Naive thymus-derived CD8-positive, alpha-beta T cell (primary cell): ENCODE data around the gene CUL4A. TPM values are rescaled to one million over a fixed set of nuclear protein-coding genes. Genes with fewer than 3 reads are reported as not detected.
"Not testable (repeated sequence)": the region's sequence is repeated elsewhere in the genome, so short reads cannot be mapped to it uniquely, and the experiment has no call there.

Experiments used
- ATAC-seq, 2 donors: fragments of 150-1000 bp; cut with Tn5 transposase in 1 of 2; sonication (Bioruptor Pico), chemical (Tn5 transposase) in 1 of 2; 1 replicate in 1 of 2; 2 replicates in 1 of 2; pipeline ENCODE4 v1.10.0; 2021; ENCODE audit warnings: mild to moderate bottlenecking in 2 of 2, moderate library complexity in 2 of 2
- POLR2A ChIA-PET: fragments of 350-600 bp; sonication (Branson Sonifier 250); formaldehyde crosslinking; loops from one replicate; lab custom pipeline; 2021; ENCODE audit warnings: antibody characterized with exemption; lab: Charles Lee
- DNase-seq, 10 donors: peaks; one replicate each; pipeline versions ENCODE4 v3.0.0 to v3.0.0-alpha.2; 2020 to 2022
- H3K27ac Mint-ChIP-seq, 10 donors: one replicate each; pipeline ENCODE4 v1.8.0; 2020 to 2022; ENCODE audit warnings: mild to moderate bottlenecking in 10 of 10, mixed read lengths in 10 of 10, moderate library complexity in 4 of 10, inconsistent platforms in 1 of 10
- H3K27me3 Mint-ChIP-seq, 5 donors: one replicate each; pipeline ENCODE4 v1.8.0; 2021 to 2022; ENCODE audit warnings: mixed read lengths in 5 of 5
- H3K36me3 Mint-ChIP-seq, 3 donors: one replicate each; pipeline ENCODE4 v1.8.0; 2020 to 2022; ENCODE audit warnings: mixed read lengths in 3 of 3, mild to moderate bottlenecking in 2 of 3, inconsistent platforms in 1 of 3
- H3K4me1 Mint-ChIP-seq, 4 donors: one replicate each; pipeline ENCODE4 v1.8.0; 2021 to 2022; ENCODE audit warnings: mixed read lengths in 4 of 4
- H3K4me3 Mint-ChIP-seq, 10 donors: one replicate each; pipeline ENCODE4 v1.8.0; 2020 to 2022; ENCODE audit warnings: mild to moderate bottlenecking in 10 of 10, mixed read lengths in 10 of 10, moderate library complexity in 6 of 10, inconsistent platforms in 1 of 10
- H3K9me3 Mint-ChIP-seq, 9 donors: one replicate each; pipeline ENCODE4 v1.8.0; 2020 to 2022; ENCODE audit warnings: mixed read lengths in 9 of 9, mild to moderate bottlenecking in 3 of 9, inconsistent platforms in 1 of 9, moderate library complexity in 1 of 9
- polyA plus RNA-seq, 3 donors: library from polyadenylated mRNA; unstranded; fragments of 300-500 nt; fragmentation: Illumina TruSeq; gene quantifications; one replicate each; pipeline ENCODE4 v1.2.3, GENCODE V29; 2021
- total RNA-seq, 8 experiments: library from RNA in 2 of 8; stranded (reverse) in 2 of 8; gene quantifications; one replicate each; pipeline ENCODE4 v1.2.3 and lab custom pipeline; 2021 to 2026

The CUL4A gene
- total and polyA plus RNA-seq, 5 experiments from 2014 or later, result 36.1 to 90.8 (median 49.2) TPM

DNA sequence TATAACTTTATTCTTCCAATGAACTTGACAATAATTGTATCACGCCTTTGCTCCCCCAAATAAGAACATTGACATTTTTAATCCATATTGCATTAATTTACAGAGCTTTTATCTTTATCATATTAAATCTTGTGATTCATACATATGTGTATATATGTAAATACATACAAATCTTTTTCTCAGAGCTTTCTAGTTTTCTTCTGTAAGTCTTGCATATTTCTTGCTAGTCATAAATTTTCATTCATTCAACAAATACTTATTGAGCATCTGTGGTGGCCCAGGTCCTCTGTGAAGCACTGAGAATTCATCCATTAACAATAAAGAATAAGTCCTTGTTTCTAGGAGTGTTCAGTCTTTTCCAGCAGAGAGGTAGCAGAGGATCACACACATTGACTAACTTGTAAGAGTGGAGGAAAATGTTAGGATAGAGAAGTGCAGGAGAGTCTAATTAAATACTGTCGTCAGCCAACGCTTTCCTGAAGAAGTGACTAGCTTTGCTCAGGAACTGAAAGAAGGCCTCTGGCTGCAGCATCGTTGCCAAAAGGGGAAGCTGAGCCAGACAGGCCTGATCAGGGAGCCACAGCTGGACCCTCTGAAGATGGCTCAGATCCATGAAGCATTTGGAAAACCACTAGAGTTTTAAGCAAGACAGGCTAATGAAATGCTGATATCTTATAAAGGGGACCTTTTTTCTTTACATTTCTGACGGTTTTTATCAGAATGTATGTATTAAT lies 49.1 kb downstream of the CUL4A start:
- Mint-ChIP-seq H3K9me3 (no peaks in the 10 kb centered on the region), H3K27ac (no peak overlapping the region), H3K36me3 (peaks cover 8 to 87% (median 39%) of the 10 kb centered on the region in 3 donors), H3K4me1 (no peaks in the 10 kb centered on the region), H3K4me3 (no peak overlapping the region), H3K27me3 (no peaks in the 10 kb centered on the region)
- DNase-seq (no peak), ATAC-seq (no peak)
- POLR2A ChIA-PET, result no interaction called here

DNA sequence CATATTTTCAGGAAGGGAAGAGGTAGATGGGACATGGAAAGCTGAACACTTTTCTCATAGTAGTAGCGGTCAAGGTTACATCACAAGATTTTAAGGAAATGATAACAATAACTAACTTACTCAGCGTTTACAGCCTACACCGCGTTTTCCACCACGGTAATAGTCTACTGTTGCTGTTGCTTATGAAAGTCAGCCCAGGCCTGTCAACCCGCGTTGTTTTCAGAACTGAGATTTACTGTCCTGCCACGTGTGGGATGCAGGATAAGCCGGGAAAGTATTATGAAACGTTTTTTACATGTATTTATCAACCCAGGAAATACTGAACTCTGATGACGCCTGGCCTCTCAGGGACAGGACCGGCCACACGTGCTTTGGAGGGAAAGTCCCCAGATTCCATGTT lies 51.6 kb downstream of the CUL4A start:
- H3K4me3 Mint-ChIP-seq, result no peak overlapping the region
- DNase-seq, result no peak
- no peaks in the 10 kb centered on the region for H3K9me3 Mint-ChIP-seq
- H3K27me3 Mint-ChIP-seq, result no peaks in the 10 kb centered on the region
- H3K4me1 Mint-ChIP-seq, result no peaks in the 10 kb centered on the region
- no peak for ATAC-seq
- POLR2A ChIA-PET, result no interaction called here
- no peak overlapping the region for H3K27ac Mint-ChIP-seq
- peaks cover 8 to 74% (median 36%) of the 10 kb centered on the region in 3 donors for H3K36me3 Mint-ChIP-seq

DNA sequence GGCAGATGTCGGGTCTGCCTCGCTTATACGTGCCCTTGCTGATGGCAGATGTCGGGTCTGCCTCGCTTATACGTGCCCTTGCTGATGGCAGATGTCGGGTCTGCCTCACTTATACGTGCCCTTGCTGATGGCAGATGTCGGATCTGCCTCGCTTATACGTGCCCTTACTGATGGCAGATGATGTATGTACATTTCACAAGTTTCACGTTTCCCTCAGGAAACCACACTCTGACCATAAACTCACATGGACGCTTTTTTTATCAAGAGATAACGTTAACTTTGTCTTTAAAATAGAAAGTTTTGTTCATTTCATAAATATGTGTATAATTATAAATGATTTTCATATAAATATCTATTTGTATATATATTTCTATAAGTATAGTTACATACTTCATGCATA lies 53.6 kb downstream of the CUL4A start:
- ATAC-seq, POLR2A ChIA-PET, H3K4me3 Mint-ChIP-seq, DNase-seq, H3K4me1 Mint-ChIP-seq, H3K27me3 Mint-ChIP-seq, H3K9me3 Mint-ChIP-seq: not testable (repeated sequence)
- Mint-ChIP-seq H3K27ac (peak overlapping the region in 1 of 10 donors; percentile 32), H3K36me3 (peaks cover 8 to 59% (median 25%) of the 10 kb centered on the region in 3 donors)

DNA sequence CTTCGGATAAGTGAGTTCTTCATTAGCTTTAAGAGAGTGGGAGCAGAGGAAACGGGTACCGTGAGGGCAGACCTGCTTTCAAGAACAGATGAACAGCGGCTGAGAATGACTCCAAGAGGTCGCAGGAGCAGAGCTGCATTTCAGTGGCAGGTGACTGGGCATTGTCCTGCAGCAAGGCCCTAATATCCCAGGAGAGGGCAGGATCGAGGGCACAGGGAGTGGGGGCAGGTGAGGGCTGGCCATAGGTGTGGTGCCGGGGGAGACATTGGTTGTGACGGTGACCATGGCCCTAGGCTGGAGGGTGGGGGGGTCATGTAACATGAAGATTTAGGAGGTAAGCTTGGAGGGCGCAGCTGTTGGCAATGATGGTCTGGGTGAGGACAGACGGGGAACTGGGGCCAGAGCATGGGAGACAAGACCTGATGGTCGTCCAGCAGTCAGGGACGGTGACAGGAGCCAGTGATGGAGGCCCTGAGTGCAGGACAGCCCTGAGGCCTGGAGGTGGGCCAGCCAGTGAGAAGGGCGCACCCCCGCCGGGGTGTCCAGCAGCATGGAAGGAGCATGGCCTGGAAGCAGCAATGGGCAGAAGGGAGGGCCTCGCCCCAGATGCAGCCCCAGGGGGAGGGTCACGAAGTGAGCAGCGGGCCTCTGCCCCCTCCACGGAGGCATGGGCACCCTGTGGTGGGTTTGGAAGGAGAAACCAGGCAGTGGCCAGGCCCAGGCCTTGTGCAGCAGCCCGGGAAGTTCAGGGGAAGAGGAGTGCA lies 58.4 kb downstream of the CUL4A start:
- no peaks in the 10 kb centered on the region for H3K27me3 Mint-ChIP-seq
- no peaks in the 10 kb centered on the region for H3K9me3 Mint-ChIP-seq
- no peak overlapping the region for H3K4me3 Mint-ChIP-seq
- ATAC-seq, result no peak
- DNase-seq, result no peak
- peak overlapping the region in 3 of 10 donors; percentile 36 to 79 (median 51) for H3K27ac Mint-ChIP-seq
- H3K36me3 Mint-ChIP-seq, result peaks cover 0 to 24% (median 0%) of the 10 kb centered on the region in 3 donors
- peaks cover 0 to 3% (median 0%) of the 10 kb centered on the region in 4 donors for H3K4me1 Mint-ChIP-seq
- POLR2A ChIA-PET, result no interaction called here

DNA sequence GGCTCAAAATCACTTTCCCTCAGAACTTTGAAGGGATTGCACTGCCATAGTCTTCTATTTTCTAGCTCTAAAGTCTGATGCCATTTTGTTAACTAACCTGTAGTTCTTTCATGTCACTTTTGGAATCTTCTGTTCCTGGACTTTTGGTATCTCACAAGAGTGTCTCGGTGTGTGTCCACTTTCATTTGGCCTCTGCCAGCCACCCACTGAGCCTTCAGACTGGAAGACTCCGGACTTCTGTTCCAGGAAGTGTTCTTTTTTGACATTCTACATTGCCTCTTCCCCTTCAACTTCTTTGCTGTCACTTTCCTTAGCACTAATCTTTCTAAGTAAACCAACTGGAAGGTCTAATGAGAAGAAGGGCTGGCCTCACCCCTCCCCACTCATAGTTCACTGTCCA lies 62.6 kb downstream of the CUL4A start:
- Mint-ChIP-seq H3K27me3 (peaks cover 0 to 15% (median under 1%) of the 10 kb centered on the region in 5 donors), H3K9me3 (no peaks in the 10 kb centered on the region), H3K4me1 (peaks cover 6 to 11% (median 7%) of the 10 kb centered on the region in 4 donors), H3K27ac (peak overlapping the region in 2 of 10 donors; percentile 47 to 56), H3K36me3 (peaks cover 0 to 11% (median 0%) of the 10 kb centered on the region in 3 donors), H3K4me3 (no peak overlapping the region)
- POLR2A ChIA-PET, result interaction anchor here (0.7 kb wide), 1 partner anchor 124 kb away, joined by 3 read pairs; no protein-coding TSS in a partner anchor
- ATAC-seq (no peak), DNase-seq (no peak)

DNA sequence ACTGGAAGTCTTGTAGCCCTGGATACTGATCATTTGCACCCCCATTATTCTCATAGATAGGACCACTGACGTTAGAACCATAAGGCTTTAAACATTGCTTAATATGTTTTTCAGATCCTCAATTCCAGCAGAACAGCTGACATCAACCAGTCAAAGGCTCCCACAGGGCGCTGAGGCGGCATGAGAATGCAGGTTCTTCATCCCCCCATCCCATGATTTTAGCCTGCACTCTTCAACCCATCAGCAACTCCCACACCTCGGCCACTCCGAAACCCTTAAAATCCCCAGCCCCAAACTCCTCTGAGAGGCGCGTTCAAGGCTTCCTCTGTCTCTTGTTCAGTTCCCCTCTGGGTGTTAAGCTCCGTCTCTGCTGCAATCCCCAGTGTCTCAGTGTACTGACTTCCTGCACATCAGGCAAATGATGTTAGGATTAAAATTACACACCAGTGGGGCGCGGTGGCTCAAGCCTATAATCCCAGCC lies 63.3 kb downstream of the CUL4A start:
- no peak for DNase-seq
- H3K27ac Mint-ChIP-seq, result no peak overlapping the region

DNA sequence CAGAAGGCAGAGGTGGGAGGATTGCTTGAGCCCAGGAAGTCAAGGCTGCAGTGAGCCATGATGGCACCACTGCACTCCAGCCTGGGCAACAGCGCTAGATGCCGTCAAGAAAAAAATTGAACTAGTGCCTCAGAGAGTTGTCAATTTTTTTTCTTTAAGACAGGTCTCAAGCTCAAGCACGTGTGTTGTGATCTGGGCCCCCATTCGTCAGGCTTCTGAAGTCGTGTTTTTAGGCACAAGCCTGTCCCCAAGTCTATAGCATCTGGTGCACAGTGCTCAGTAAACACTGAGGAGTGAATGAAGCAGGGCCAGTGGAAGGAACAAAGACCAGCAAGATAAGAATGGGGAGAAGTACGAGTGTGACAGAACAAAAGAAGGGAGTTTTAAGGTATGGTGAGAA lies 63.9 kb downstream of the CUL4A start:
- Mint-ChIP-seq H3K4me3 (no peak overlapping the region), H3K9me3 (no peaks in the 10 kb centered on the region), H3K27me3 (peaks cover 0 to 21% (median 5%) of the 10 kb centered on the region in 5 donors), H3K4me1 (peaks cover 4 to 11% (median 7%) of the 10 kb centered on the region in 4 donors), H3K27ac (peak overlapping the region in 3 of 10 donors; percentile 47 to 76 (median 61)), H3K36me3 (peaks cover 0 to 8% (median 0%) of the 10 kb centered on the region in 3 donors)
- POLR2A ChIA-PET, result no interaction called here
- ATAC-seq, result no peak
- DNase-seq, result no peak

More for the DNA sequence above, 63.3 kb downstream of the CUL4A start:
- ATAC-seq, result no peak
- H3K4me3 Mint-ChIP-seq, result no peak overlapping the region
- H3K27me3 Mint-ChIP-seq, result peaks cover 0 to 21% (median 3%) of the 10 kb centered on the region in 5 donors
- peaks cover 0 to 8% (median 0%) of the 10 kb centered on the region in 3 donors for H3K36me3 Mint-ChIP-seq
- no peaks in the 10 kb centered on the region for H3K9me3 Mint-ChIP-seq
- peaks cover 4 to 11% (median 7%) of the 10 kb centered on the region in 4 donors for H3K4me1 Mint-ChIP-seq
- POLR2A ChIA-PET, result no interaction called here

DNA sequence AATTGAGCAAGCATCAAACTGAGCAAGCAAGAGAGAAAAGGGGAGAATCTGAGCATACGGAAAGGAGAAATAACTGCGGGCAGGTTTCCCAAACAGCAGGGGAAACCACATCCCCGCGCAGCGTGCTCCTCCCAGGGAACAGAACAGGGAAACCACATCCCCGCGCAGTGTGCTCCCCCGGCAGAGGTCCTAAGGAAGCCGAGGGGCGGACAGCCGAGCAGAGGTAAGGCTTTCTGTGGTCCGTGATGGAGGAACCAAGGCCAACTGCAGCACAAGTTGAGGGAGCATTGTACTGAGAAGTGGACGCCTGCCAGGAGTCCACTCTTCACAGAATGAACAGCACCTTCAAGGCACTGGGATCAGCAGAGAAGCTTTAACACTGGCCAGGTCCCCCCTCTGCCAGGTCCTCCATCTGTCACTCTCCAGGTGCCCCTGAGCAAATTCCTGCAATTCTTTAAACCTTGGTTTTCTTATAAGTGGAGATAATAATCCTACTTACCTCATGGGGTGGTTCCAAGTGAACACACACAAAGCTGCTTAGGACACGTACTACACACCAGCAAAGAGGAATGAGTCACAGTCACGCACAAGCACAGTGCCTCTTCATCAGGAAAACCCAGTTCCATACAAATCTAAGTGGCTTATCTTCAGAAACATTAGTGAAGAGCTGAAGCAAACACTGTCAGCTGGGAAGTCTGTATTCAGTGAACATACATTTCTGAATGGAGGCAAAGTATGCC lies 64.6 kb downstream of the CUL4A start:
- peaks cover 0 to 8% (median 0%) of the 10 kb centered on the region in 3 donors for H3K36me3 Mint-ChIP-seq
- H3K27ac Mint-ChIP-seq, result peak overlapping the region in 2 of 10 donors; percentile 30 to 76
- H3K4me3 Mint-ChIP-seq, result peak overlapping the region in 1 of 10 donors; percentile 3
- ATAC-seq, result no peak
- H3K27me3 Mint-ChIP-seq, result peaks cover 3 to 21% (median 11%) of the 10 kb centered on the region in 5 donors
- peaks cover 4 to 11% (median 7%) of the 10 kb centered on the region in 4 donors for H3K4me1 Mint-ChIP-seq
- POLR2A ChIA-PET, result no interaction called here
- no peaks in the 10 kb centered on the region for H3K9me3 Mint-ChIP-seq
- no peak for DNase-seq

DNA sequence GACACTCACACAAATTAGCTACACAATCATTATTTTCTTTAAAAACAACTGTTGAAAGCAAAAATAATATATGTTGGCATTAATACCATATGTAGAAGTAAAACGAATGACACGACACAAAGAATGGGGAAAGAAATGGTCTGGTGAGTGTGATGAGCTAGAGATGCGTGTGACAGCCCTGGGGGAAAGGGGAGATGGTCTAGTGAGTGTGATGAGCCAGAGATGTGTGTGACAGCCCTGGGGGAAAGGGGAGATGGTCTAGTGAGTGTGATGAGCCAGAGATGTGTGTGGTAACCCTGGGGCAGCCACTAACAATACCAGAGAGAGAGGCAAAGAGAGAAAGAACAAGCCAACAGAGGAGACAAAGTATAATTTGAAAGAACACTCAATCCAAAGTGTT lies 65.3 kb downstream of the CUL4A start:
- no peak overlapping the region for H3K4me3 Mint-ChIP-seq
- peaks cover 4 to 21% (median 13%) of the 10 kb centered on the region in 5 donors for H3K27me3 Mint-ChIP-seq
- H3K27ac Mint-ChIP-seq, result no peak overlapping the region
- H3K9me3 Mint-ChIP-seq, result no peaks in the 10 kb centered on the region
- ATAC-seq (no peak), DNase-seq (no peak)
- POLR2A ChIA-PET, result no interaction called here
- peaks cover 4 to 11% (median 7%) of the 10 kb centered on the region in 4 donors for H3K4me1 Mint-ChIP-seq
- H3K36me3 Mint-ChIP-seq, result peaks cover 0 to 8% (median 0%) of the 10 kb centered on the region in 3 donors

DNA sequence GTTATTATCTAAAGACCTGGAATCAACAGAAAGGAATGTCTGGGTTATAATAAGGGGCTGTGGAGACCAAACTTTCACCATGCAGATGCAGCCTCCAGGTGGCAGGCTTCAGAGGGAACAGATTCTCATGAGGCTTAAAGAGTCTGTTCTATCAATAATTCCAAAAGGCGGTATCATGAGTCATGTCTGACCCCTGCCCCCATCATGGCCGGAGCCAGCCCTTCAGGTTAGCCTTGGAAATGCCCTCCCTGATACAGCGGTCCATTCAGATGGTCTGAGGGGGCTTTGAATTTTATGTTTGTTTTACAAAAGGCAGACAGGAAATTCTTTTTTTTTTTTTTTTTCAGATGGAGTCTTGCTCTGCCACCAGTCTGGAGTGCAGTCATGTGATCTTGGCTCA lies 66.0 kb downstream of the CUL4A start:
- POLR2A ChIA-PET, result interaction anchor here (0.7 to 1.0 kb wide), 3 partner anchors 12 to 64 kb away, joined by 3 to 4 read pairs (median 4); partner anchors contain the start of gene LAMP1
- Mint-ChIP-seq H3K9me3 (no peaks in the 10 kb centered on the region), H3K27me3 (peaks cover 5 to 21% (median 15%) of the 10 kb centered on the region in 5 donors), H3K4me1 (peaks cover 4 to 11% (median 7%) of the 10 kb centered on the region in 4 donors), H3K4me3 (peak overlapping the region in 3 of 10 donors; percentile 33 to 40 (median 34)), H3K27ac (peak overlapping the region in 2 of 10 donors; percentile 30 to 48), H3K36me3 (peaks cover 0 to 8% (median 0%) of the 10 kb centered on the region in 3 donors)
- peak; percentile 63 to 70 for ATAC-seq
- DNase-seq, result peak in 6 of 10 donors; percentile 15 to 45 (median 36)

DNA sequence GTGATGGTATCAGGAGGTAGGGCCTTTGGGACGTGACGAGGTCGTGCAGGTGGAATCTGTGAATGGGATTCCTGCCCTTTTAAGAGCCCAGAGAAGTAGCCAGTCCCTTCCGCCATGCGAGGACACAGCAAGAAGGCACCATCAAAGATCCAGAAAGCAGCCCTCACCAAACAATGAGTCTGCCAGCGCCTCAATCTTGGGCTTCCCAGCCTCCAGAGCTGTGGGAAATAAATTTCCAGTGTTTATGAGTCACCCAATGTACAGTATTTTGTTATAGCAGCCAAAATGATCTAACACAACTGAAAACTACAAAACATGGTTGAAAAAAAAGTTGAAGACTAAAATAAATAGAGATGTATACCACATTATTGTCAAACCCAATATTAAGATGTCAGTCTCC lies 70.7 kb downstream of the CUL4A start:
- no peak for DNase-seq
- H3K9me3 Mint-ChIP-seq, result peaks cover 0 to 2% (median 0%) of the 10 kb centered on the region in 9 donors
- no peak for ATAC-seq
- H3K27ac Mint-ChIP-seq, result no peak overlapping the region
- no peak overlapping the region for H3K4me3 Mint-ChIP-seq
- H3K27me3 Mint-ChIP-seq, result peaks cover 10 to 28% (median 20%) of the 10 kb centered on the region in 5 donors
- peaks cover 0 to 7% (median 2%) of the 10 kb centered on the region in 4 donors for H3K4me1 Mint-ChIP-seq
- peaks cover 0 to 3% (median 0%) of the 10 kb centered on the region in 3 donors for H3K36me3 Mint-ChIP-seq
- POLR2A ChIA-PET, result no interaction called here

DNA sequence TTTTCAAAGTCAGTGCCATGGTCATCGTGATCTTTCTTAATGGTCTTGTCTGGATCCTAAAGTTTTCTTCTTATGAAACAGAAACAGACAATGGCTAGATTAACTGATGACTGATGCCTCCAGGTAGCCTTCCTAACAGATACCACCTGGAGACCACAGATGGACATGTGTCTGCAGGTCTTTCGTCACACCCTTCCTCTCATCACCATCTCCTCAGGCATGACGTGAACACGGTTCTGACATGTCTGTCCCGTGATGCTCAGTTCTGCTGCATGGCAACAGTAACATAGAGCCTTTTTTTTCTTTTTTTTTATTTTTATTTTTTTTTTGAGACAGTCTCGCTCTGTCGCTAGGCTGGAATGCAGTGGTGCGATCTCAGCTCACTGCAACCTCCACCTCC lies 74.5 kb downstream of the CUL4A start:
- no peak overlapping the region for H3K27ac Mint-ChIP-seq
- H3K9me3 Mint-ChIP-seq, result peaks cover 0 to 2% (median 0%) of the 10 kb centered on the region in 9 donors
- H3K36me3 Mint-ChIP-seq, result peaks cover 0 to 3% (median 0%) of the 10 kb centered on the region in 3 donors
- no peak for ATAC-seq
- peaks cover 10 to 40% (median 27%) of the 10 kb centered on the region in 5 donors for H3K27me3 Mint-ChIP-seq
- POLR2A ChIA-PET, result no interaction called here
- no peak for DNase-seq
- no peak overlapping the region for H3K4me3 Mint-ChIP-seq
- no peaks in the 10 kb centered on the region for H3K4me1 Mint-ChIP-seq
